ENCODE measurements around the gene RHOV. TPM values are rescaled to one million over a fixed set of nuclear protein-coding genes. Genes with fewer than 3 reads are reported as not detected.
A peak's percentile ranks its signal among the peaks of the same experiment; 100 is the strongest.

The RHOV gene
- total and polyA plus RNA-seq, 2 of the 4 experiments (the other 2 are of a cell fraction) = 0.10 TPM; not detected in 1

DNA sequence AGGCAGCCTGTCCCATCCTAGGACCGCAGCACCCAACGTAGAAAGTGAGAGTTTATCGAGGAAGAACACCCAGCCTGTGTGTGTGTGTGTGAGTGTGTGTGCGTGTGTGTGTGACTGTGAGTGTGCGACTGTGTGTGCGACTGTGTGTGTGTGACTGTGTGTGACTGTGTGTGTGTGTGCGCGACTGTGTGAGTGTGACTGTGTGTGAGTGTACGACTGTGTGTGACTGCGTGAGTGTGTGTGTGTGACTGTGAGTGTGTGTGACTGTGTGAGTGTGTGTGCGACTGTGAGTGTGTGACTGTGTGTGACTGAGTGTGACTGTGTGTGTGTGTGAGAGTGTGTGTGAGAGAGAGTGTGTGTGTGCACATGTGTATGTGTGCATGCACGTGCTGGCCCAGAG is 40.0 kb upstream of the RHOV start:
- intact Hi-C loops (cut with micrococcal nuclease) (no loop called here), dilution Hi-C loops (cut with HindIII; ENCODE audit: low sequenced_read_pairs, unreplicated experiment) (no loop called here), in situ Hi-C loops (cut with MboI; ENCODE audit: low sequenced_read_pairs) (no loop called here)
- H3K18ac ChIP-seq (ENCODE audit: low read depth, low read length) = no peak overlapping the region
- H3K27ac ChIP-seq (ENCODE audit: insufficient read depth, low read length) = no peak overlapping the region
- no peaks in the 10 kb centered on the region for H3K9me3 ChIP-seq (ENCODE audit: control insufficient read depth, insufficient read depth, low read length)
- H3K9ac ChIP-seq (ENCODE audit: low read depth, low read length) = no peak overlapping the region
- no peak overlapping the region for H4K8ac ChIP-seq (ENCODE audit: low read depth in 2 of 2, low read length in 2 of 2)
- TF ChIP-seq SMC3 (IDR thresholded peaks at IDR 0.05; ENCODE audit: low read depth, low read length) = no peak
- TF ChIP-seq BHLHE40 (IDR thresholded peaks at IDR 0.05; ENCODE audit: low read depth, low read length) = no peak
- TF ChIP-seq RFX5 (IDR thresholded peaks at IDR 0.05; ENCODE audit: low read depth, low read length) = no peak
- TF ChIP-seq, protein P1, sequence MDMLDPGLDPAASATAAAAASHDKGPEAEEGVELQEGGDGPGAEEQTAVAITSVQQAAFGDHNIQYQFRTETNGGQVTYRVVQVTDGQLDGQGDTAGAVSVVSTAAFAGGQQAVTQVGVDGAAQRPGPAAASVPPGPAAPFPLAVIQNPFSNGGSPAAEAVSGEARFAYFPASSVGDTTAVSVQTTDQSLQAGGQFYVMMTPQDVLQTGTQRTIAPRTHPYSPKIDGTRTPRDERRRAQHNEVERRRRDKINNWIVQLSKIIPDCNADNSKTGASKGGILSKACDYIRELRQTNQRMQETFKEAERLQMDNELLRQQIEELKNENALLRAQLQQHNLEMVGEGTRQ (IDR thresholded peaks at IDR 0.05; ENCODE audit: low read depth, low read length) = no peak
- TF ChIP-seq CEBPB (IDR thresholded peaks at IDR 0.05; ENCODE audit: low read depth, low read length) = no peak
- TF ChIP-seq MAFK (IDR thresholded peaks at IDR 0.05; ENCODE audit: low read depth, low read length) = no peak
- TF ChIP-seq NFE2L2 (IDR thresholded peaks at IDR 0.05; ENCODE audit: low read depth, low read length) = no peak
- TF ChIP-seq MXI1 (IDR thresholded peaks at IDR 0.05; ENCODE audit: borderline replicate concordance, low read depth, low read length) = no peak
- TF ChIP-seq RAD21 (IDR thresholded peaks at IDR 0.05; ENCODE audit: low read length) = no peak
- TF ChIP-seq, protein P2, sequence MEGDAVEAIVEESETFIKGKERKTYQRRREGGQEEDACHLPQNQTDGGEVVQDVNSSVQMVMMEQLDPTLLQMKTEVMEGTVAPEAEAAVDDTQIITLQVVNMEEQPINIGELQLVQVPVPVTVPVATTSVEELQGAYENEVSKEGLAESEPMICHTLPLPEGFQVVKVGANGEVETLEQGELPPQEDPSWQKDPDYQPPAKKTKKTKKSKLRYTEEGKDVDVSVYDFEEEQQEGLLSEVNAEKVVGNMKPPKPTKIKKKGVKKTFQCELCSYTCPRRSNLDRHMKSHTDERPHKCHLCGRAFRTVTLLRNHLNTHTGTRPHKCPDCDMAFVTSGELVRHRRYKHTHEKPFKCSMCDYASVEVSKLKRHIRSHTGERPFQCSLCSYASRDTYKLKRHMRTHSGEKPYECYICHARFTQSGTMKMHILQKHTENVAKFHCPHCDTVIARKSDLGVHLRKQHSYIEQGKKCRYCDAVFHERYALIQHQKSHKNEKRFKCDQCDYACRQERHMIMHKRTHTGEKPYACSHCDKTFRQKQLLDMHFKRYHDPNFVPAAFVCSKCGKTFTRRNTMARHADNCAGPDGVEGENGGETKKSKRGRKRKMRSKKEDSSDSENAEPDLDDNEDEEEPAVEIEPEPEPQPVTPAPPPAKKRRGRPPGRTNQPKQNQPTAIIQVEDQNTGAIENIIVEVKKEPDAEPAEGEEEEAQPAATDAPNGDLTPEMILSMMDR (conservative IDR thresholded peaks at IDR 0.05; ENCODE audit: low read depth, low read length) = no peak
- no peak for TF ChIP-seq POLR2A (IDR thresholded peaks at IDR 0.05; ENCODE audit: low read depth, low read length)
- TF ChIP-seq FOS (IDR thresholded peaks at IDR 0.05; ENCODE audit: low read depth, low read length) = no peak
- TF ChIP-seq CHD1 (IDR thresholded peaks at IDR 0.05; ENCODE audit: low read depth, low read length) = no peak
- TF ChIP-seq, protein P3, sequence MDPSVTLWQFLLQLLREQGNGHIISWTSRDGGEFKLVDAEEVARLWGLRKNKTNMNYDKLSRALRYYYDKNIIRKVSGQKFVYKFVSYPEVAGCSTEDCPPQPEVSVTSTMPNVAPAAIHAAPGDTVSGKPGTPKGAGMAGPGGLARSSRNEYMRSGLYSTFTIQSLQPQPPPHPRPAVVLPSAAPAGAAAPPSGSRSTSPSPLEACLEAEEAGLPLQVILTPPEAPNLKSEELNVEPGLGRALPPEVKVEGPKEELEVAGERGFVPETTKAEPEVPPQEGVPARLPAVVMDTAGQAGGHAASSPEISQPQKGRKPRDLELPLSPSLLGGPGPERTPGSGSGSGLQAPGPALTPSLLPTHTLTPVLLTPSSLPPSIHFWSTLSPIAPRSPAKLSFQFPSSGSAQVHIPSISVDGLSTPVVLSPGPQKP (IDR thresholded peaks at IDR 0.05; ENCODE audit: borderline replicate concordance, low read depth, low read length) = no peak
- H2AK9ac ChIP-seq (replicated peaks; ENCODE audit: low read depth, low read length, poor library complexity) = no peak overlapping the region
- ChIA-PET POLR2A (ENCODE audit: unreplicated experiment) (no interaction called here), CTCF (no interaction called here)
- H3K23ac ChIP-seq (ENCODE audit: low read depth, low read length) = no peak overlapping the region
- H2AK5ac ChIP-seq (ENCODE audit: low read depth, low read length) = peak overlapping the region; percentile 91
- H2AFZ ChIP-seq (replicated peaks; ENCODE audit: low read length, poor library complexity) = peak overlapping the region; percentile 49
- H2BK120ac ChIP-seq (ENCODE audit: low read depth, low read length) = no peak overlapping the region
- H4K20me1 ChIP-seq (ENCODE audit: insufficient read depth, low read length) = no peaks in the 10 kb centered on the region
- H3K27me3 ChIP-seq (ENCODE audit: control insufficient read depth, insufficient read depth, low read length) = no peaks in the 10 kb centered on the region
- WGBS, 2 experiments (ENCODE audit: extremely low coverage in 2 of 2, insufficient read length in 1 of 2) = 100% methylated on average over 8 of the region's 12 CpGs; no CpG with 5 or more reads in 1 of the 2 experiments
- H2BK15ac ChIP-seq (ENCODE audit: low read depth, low read length) = no peak overlapping the region
- peaks cover 4% of the 10 kb centered on the region for H3K9me1 ChIP-seq (ENCODE audit: insufficient read depth, low read length)
- no peak overlapping the region for H2BK20ac ChIP-seq (ENCODE audit: low read depth, low read length)
- ATAC-seq (ENCODE audit: low read depth) (no peak), DNase-seq (no peak)
- H3K4me1 ChIP-seq (ENCODE audit: control insufficient read depth, insufficient read depth, low read length) = peaks cover 4% of the 10 kb centered on the region; the same call in 1 of the 2 replicates
- H4K5ac ChIP-seq (ENCODE audit: low read depth, low read length) = no peak overlapping the region
- H3K4me3 ChIP-seq (ENCODE audit: insufficient read depth, low read depth, low read length) = no peak overlapping the region
- no peaks in the 10 kb centered on the region for H3K36me3 ChIP-seq (ENCODE audit: control insufficient read depth, insufficient read depth, low read length)
- no peaks in the 10 kb centered on the region for H3K79me1 ChIP-seq (ENCODE audit: low read depth in 1 of 2, low read length in 2 of 2)
- no peak overlapping the region for H3K14ac ChIP-seq (replicated peaks; ENCODE audit: low read depth, low read length)
- no peak overlapping the region; the same call in 1 of the 2 replicates for H4K91ac ChIP-seq (ENCODE audit: insufficient read depth, low read depth, low read length)
- no peak overlapping the region for H3K56ac ChIP-seq (ENCODE audit: extremely low read depth, insufficient read depth, low read length)
- BruUV-seq (replicated peaks) = no TSS peak
- no peak overlapping the region for H3K4ac ChIP-seq (ENCODE audit: low read depth, low read length)
- no peak overlapping the region for H2BK5ac ChIP-seq (ENCODE audit: low read depth, low read length, poor library complexity, severe bottlenecking)
- H3K4me2 ChIP-seq (ENCODE audit: low read depth, low read length) = no peak overlapping the region

Data from IMR-90 (cell line).